ENCODE measurements around the gene DAD1. TPM values are rescaled to one million over a fixed set of nuclear protein-coding genes. Genes with fewer than 3 reads are reported as not detected.
"Not testable (repeated sequence)": the region's sequence is repeated elsewhere in the genome, so short reads cannot be mapped to it uniquely, and the experiment has no call there.

The DAD1 gene
- total RNA-seq, 1 donor: 564 TPM

DNA sequence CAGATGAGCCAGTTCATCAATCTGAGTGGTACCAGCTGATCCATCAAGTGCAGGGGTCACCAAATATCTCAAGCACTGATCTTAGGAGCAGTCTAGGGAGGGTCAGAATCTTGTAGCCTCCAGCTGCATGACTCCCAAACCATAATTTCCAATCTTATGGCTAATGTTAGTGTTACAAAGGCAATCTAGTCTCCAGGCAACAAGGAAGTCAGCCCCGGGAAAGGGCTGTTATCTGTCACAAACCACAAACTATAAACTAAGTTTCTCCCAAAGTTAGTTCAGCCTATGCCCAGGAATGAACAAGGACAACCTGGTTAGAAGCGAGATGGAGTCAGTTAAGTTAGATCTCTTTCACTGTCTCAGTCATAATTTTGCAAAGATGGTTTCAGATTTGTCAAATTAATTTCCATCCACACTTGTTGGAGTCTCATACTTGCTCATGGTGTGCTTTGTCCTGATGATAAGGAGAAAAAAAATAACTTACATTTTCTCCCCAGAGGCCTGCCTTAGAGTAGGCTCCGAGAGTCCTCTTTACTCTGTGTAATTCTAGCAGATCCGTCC is 5.2 kb upstream of the DAD1 start:
- TF ChIP-seq, protein P1, sequence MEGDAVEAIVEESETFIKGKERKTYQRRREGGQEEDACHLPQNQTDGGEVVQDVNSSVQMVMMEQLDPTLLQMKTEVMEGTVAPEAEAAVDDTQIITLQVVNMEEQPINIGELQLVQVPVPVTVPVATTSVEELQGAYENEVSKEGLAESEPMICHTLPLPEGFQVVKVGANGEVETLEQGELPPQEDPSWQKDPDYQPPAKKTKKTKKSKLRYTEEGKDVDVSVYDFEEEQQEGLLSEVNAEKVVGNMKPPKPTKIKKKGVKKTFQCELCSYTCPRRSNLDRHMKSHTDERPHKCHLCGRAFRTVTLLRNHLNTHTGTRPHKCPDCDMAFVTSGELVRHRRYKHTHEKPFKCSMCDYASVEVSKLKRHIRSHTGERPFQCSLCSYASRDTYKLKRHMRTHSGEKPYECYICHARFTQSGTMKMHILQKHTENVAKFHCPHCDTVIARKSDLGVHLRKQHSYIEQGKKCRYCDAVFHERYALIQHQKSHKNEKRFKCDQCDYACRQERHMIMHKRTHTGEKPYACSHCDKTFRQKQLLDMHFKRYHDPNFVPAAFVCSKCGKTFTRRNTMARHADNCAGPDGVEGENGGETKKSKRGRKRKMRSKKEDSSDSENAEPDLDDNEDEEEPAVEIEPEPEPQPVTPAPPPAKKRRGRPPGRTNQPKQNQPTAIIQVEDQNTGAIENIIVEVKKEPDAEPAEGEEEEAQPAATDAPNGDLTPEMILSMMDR (IDR thresholded peaks at IDR 0.05; ENCODE audit: insufficient read depth, low read length): no peak
- no peak overlapping the region for H3K4me3 ChIP-seq (ENCODE audit: low read depth, low read length)
- peak; percentile 33 for DNase-seq (ENCODE audit: low read depth)

GRCh38 chr14:22593601-22594000 is 4.6 kb upstream of the DAD1 start:
- DNase-seq (ENCODE audit: low read depth): no peak
- TF ChIP-seq, protein P1 (IDR thresholded peaks at IDR 0.05; ENCODE audit: insufficient read depth, low read length): no peak
- no peak overlapping the region for H3K4me3 ChIP-seq (ENCODE audit: low read depth, low read length)

DNA sequence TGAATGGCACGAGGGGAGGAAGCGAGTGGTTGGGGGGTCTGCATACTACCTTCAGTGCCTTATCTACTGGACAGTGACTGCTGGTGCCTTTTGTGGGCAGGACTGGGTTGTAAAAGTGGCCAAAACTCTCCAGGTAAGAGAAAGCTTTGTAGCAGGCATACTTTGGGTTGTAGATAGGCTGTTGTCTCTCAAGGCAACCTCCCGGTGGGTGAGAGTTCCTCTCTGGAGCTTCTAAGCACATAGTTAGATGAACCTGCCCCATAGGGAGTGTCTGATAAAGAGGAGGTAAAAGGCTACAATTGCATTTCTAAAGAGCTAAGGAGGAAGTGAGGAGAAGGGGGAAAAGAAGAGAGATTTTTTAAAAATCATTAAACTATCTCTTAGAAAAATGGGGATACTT is 4.2 kb upstream of the DAD1 start:
- TF ChIP-seq, protein P1 (IDR thresholded peaks at IDR 0.05; ENCODE audit: insufficient read depth, low read length): no peak
- H3K4me3 ChIP-seq (ENCODE audit: low read depth, low read length): no peak overlapping the region
- DNase-seq (ENCODE audit: low read depth): no peak

DNA sequence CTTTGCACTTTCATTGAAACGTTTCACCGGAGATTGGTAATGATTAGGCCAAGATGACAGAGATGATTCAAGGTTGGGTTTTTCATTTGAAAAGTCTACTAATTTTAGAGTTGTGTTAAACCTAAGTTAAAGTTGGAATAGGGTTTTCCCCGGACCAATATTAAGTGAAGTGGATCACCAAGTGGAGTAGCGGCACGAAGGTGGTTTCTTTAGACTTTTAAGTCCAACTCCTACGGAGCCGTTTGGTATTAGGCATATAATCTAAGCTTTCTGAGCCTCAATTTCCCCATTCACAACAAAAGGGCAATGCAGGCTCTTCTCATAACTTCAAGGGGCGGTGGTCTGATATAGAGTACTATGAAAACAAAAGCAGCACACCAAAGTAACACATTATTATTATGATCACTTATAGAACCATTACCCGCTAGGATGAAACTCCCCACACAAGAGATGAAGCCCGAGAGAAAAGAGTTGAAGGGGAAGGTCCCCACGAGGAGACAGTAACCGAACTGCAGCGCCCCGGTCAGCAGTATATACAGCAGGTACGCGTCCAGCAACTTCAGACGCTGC is 413 bp downstream of the DAD1 start:
- TF ChIP-seq, protein P1 (IDR thresholded peaks at IDR 0.05; ENCODE audit: insufficient read depth, low read length): no peak
- no peak for DNase-seq (ENCODE audit: low read depth)
- H3K4me3 ChIP-seq (ENCODE audit: low read depth, low read length): peak overlapping the region; percentile 92

GRCh38 chr14:22587677-22588422 is 1.2 kb downstream of the DAD1 start:
- DNase-seq (ENCODE audit: low read depth): not testable (repeated sequence)
- peak overlapping the region; percentile 92 for H3K4me3 ChIP-seq (ENCODE audit: low read depth, low read length)

GRCh38 chr14:22587247-22587646 is 1.8 kb downstream of the DAD1 start:
- no peak for DNase-seq (ENCODE audit: low read depth)
- TF ChIP-seq, protein P1 (IDR thresholded peaks at IDR 0.05; ENCODE audit: insufficient read depth, low read length): no peak
- no peak overlapping the region for H3K4me3 ChIP-seq (ENCODE audit: low read depth, low read length)

GRCh38 chr14:22583994-22584393 is 5.0 kb downstream of the DAD1 start:
- no peak for DNase-seq (ENCODE audit: low read depth)
- TF ChIP-seq, protein P1 (IDR thresholded peaks at IDR 0.05; ENCODE audit: insufficient read depth, low read length): no peak
- no peak overlapping the region for H3K4me3 ChIP-seq (ENCODE audit: low read depth, low read length)
